Esophagus squamous epithelium (tissue), 4 donors: ENCODE measurements around the gene CACTIN.

Source experiments
- CTCF ChIP-seq, 6 experiments: fragments of 450-650 bp in 4 of 6; fragments of 200-600 bp in 2 of 6; sonication (generic) in 2 of 6; IDR thresholded peaks; one replicate each; pipeline ENCODE4 v1.5.1; 2016 to 2019; ENCODE audit warnings: antibody characterized with exemption in 6 of 6, mild to moderate bottlenecking in 4 of 6, moderate library complexity in 4 of 6
- POLR2A ChIP-seq, 4 donors: fragments of 450-650 bp; IDR thresholded peaks; one replicate each; pipeline ENCODE4 v1.6.1; 2017; ENCODE audit warnings: antibody characterized with exemption in 4 of 4, mild to moderate bottlenecking in 4 of 4, moderate library complexity in 3 of 4

- TF ChIP-seq CTCF (IDR thresholded peaks at IDR 0.05) (no peak), POLR2A (IDR thresholded peaks at IDR 0.05) (no peak)
Observed at GRCh38 chr19:3658870-3659745, 32.5 kb upstream of the CACTIN start.
